NCI-H69 (cell line): ENCODE measurements around the gene SEMA4G.
"Not testable (repeated sequence)": the region's sequence is repeated elsewhere in the genome, so short reads cannot be mapped to it uniquely, and the experiment has no call there.

ENCODE experiments used
- DNase-seq: peaks from one replicate; lab custom pipeline; 2025; lab: John Stamatoyannopoulos, UW

SEMA4G gene

DNA sequence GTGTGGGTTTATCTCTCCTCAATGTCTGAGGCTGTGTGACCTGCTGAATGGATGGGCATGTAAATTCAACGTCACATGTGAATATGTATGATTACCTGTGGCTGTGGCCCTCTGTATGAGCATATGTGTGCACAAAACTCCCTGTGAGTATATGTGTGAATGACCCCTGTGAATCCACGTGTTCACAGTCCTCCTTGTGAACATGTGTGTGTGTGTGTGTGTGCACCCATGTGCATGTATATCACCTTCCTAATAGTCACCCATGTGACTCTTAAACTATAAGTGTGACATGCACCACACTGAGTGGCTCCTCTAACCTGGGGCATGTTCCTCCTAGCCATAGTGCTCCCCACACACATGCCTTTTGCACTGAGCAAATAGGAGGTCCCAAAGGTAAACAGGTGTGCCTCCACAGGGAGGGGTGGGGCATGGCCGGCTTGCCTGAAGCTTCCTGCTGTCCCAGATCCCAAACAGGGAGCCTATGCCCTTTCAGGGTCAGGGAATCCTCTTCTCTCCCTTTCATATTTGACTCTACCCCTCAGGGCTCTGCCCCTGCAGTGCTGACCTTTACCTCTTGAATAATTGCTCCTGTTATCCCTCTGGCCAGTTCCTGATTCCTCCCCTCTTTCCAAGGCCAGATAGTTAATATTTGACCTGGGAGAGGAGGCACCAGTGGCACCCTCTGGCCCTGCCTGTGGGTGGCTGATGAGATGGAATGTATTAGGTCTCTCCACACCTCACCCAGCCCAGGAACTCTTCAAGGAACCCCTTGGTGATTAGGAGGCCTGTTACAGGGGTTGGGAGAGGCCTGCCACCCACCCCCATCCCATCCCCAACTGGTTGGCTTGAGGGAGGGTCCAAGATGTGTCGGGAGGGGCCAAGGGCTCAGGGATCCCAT lies 1.9 kb downstream of the SEMA4G start:
- peak; percentile 2 for DNase-seq

DNA sequence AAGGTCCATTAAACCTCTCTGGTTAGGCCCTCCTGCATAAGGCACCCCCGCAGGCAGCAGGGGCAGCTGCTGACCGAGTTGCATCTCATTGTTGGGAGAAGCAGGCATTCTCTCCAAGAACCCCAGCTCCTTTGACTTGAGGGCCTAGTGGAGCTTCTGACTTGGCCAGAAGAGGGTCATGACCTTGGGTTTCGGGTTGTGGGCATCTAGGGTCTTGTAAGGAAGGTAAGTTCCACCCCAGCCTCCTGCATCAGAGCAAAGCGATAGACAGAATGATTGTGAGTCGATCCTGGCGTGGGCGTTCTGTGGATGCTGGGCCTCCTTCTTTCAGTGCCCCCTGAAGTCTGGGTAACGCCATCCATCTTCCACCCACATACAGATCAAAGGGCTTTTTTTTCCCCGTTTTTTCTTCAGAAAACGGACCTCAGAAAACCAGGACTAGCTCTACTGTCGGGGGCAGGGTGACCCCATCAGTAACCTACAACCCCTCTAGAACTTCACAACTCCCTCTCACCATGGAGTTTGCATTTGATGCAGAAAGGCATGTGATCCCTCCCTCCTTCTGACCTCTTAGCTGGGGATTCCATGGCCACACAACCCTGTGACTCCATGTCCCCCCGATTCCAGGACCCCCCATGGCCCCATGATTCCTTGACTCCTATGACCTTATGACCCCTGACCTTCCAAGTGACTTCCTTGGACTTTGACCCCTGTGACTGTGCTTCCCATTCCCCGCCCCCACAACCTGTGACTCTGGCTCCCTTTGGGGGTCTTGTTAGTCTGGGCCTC lies 3.0 kb downstream of the SEMA4G start:
- no peak for DNase-seq

DNA sequence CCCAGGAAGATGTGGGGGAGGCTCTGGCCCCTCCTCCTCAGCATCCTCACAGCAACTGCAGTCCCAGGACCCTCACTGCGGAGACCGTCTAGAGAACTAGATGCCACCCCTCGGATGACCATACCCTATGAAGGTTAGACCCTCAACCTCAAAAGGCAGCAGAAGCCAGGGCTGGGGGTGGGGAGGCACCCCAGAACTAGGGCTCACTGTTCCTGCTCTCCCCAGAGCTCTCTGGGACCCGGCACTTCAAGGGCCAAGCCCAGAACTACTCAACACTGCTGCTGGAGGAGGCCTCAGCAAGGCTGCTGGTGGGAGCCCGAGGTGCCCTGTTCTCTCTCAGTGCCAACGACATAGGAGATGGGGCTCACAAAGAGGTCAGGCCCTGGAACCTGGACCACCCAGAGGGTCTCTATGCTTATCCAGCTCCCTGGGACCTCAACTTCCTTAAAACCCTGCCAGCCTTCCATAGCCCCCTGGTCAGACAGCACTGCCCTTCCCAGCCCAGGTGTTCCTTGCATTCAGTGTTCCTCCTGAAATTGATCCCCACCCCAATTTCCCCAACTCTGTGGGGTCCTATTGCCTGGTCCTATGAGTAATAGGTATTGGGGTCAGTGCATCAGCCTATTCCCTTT lies 3.7 kb downstream of the SEMA4G start:
- no peak for DNase-seq

DNA sequence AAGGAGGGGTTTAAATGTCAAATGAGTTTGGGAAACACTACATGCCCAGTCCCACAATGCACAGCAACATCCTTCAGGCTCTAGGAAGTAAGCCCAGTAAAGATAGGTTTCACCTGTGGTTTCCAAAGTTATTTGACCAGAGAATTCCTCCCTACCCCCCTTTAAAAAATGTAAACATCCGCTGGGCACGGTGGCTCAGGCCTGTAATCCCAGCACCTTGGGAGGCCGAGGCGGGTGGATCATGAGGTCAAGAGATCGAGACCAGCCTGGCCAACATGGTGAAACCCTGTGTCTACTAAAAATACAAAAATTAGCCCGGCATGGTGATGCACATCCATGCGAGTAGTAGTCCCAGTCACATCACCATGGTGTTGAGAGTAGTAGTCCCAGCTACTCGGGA lies 6.1 kb downstream of the SEMA4G start:
- not testable (repeated sequence) for DNase-seq

DNA sequence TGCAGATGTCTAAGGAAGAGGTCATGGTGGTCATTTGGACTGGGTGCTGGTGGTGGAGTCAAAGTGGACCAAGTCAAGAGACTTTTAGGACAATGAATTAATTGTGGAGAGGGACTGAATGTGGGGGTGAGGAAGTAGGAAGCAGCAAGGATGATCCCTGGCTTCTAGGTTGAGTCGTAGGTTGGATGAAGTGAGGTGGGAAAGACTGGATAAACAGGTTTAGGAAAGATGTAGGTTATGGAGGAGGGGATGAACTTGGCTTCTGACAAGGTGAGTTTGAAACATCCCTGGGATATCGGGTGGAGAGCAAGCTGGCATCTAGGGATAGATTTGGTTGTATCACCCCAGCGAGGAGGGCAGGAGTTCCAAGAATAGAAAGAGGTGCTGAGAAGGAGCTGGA lies 7.6 kb downstream of the SEMA4G start:
- no peak for DNase-seq

DNA sequence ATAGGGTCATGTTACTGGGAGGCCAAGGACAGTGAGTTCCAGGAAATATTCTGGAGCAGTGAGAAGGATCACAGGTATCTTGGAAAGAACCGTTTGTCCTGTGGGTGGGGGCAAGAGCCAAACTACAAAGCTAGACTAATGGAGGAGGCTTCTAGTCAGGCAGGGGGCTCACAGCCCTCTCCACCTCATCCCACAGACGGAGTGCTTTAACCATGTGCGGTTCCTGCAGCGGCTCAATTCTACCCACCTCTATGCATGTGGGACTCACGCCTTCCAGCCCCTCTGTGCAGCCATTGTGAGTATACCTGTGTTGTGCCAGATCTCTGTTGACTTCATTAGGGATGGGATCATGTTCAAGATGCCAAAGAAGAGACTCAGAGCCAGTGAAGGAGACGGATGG lies 8.1 kb downstream of the SEMA4G start:
- no peak for DNase-seq

DNA sequence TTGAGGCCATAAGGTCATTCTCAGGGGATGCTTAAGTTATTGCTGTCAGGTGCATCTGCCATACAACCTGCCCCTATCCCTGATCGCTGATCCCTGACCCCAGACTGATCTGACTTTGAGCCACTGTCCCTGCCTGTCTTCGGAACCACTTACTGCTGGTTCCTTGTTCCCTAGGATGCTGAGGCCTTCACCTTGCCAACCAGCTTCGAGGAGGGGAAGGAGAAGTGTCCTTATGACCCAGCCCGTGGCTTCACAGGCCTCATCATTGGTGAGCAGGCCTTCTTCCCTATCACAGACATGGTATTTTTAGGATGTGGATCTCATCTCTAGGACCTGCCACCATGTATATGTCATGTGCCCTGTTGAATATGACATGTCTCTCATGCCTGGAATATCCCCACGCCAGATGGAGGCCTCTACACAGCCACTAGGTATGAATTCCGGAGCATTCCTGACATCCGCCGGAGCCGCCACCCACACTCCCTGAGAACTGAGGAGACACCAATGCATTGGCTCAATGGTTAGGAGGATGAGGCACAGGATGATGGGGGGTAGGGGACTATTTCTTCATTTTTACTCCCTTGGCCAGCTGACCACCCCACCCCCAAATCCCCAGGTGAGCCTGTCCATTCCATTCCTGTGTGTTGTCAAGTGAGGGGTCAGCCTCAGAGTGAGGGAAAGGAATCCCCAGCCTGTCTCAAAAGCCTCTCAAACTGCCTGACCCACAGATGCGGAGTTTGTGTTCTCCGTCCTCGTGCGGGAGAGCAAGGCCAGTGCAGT lies 9.0 kb downstream of the SEMA4G start:
- DNase-seq = no peak

DNA sequence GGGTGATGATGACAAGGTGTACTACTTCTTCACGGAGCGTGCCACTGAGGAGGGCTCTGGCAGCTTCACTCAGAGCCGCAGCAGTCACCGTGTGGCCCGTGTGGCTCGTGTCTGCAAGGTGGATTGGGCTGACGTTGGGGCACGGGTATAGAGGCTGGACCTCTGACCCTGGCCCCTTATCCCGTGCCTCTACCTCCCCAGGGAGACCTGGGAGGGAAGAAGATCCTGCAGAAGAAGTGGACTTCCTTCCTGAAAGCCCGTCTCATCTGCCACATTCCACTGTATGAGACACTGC lies 9.5 kb downstream of the SEMA4G start:
- no peak for DNase-seq

DNA sequence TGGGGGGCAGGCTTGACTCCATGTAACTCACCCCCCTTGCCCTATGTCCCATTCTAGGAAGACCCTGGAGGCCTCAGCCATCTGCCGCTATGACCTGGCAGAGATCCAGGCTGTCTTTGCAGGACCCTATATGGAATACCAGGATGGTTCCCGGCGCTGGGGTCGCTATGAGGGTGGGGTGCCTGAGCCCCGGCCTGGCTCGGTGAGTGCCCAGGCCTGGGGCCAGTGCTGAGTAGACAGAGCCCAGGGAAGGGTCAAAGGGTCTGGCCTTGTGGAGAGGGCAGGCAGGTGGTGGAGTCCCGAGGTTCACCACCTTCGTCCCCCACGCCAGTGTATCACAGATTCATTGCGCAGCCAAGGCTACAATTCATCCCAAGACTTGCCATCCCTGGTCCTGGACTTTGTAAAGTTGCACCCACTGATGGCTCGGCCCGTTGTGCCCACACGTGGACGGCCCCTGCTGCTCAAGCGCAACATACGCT lies 10.5 kb downstream of the SEMA4G start:
- no peak for DNase-seq

DNA sequence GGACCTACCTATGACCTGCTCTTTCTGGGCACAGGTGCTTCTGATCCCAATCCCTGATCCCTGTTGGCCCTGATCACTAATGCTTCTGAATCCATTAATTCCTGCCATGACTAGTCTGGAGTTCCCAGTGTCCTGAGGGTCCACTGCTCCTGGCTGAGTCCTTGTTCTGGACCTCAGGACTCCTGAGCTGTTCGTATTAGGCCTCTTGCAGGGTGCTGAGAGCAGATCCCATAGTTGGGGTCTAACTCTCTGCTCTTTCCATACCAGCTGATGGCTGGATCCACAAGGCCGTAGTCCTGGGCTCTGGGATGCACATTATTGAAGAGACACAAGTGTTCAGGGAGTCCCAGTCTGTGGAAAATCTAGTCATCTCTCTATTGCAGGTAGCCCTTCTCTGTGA lies 11.0 kb downstream of the SEMA4G start:
- DNase-seq = no peak

DNA sequence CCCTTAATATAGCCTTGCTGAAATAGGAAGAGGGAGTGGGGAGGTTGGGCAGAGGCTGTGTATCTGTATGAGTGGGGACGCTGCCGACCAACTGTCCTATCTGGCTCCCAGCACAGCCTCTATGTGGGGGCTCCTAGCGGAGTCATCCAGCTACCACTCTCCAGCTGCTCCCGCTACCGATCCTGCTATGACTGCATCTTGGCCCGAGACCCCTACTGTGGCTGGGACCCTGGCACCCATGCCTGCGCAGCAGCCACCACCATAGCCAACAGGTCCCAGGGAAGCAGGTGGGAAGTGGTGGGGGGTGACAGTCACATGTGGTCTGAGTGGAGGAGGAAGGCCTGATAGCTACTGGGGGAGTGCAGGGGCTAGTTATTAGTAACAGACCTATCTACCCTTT lies 11.4 kb downstream of the SEMA4G start:
- no peak for DNase-seq

DNA sequence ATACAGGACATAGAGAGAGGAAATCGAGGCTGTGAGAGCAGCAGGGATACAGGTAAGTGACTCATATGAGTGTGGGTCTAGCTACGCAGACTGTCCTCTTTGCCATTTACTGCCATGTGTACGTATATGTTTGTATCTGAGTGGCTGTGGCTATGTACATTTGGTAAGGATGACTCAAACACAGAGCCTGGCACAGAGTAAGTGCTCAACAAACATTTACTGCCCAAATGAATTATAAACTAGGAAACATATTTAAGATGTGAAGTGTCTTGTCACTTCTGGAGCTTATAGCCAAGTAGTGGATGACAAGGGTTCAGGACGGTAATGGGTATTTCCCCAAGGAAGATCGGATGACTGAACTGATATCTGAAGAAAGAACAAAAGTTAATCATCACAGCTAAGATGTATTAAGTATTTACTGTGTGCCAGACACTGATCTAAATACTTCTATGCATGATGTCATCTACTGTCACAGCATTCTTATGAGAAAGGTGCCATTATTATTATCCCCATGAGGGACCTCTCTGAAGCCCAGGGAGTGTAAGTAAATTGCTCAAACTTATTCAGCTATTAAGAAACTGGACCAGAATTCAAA lies 12.0 kb downstream of the SEMA4G start:
- no peak for DNase-seq

DNA sequence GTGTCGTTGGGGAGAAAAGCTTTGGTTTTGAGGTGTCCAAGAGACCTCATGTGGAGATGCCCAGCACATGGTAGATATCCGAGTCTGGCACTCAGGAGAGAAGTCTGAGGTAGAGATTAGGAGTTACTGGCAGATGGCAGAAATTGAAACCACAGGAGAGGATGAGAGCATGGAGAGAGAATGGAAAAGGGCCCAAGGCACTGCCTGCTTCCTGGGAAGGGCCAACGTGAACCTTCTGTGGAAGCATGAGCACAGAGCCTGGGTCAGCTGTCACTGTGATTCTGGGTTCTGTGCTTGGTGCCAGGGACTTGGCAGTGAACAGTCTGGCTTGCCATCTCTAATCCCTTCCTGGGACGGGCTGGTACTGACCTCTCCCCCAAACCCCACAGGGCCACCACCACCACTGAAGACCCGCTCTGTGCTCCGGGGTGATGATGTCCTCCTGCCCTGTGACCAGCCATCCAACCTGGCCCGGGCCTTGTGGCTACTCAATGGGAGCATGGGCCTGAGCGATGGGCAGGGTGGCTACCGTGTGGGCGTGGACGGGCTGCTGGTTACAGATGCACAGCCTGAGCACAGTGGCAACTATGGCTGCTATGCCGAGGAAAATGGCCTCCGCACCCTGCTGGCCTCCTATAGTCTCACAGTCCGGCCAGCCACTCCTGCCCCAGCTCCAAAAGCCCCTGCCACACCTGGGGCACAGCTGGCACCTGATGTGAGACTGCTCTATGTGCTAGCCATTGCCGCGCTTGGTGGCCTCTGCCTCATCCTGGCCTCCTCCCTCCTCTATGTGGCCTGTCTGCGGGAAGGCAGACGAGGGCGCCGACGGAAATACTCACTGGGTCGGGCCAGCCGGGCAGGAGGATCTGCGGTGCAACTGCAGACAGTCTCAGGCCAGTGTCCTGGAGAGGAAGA lies 13.9 kb downstream of the SEMA4G start:
- DNase-seq = no peak

DNA sequence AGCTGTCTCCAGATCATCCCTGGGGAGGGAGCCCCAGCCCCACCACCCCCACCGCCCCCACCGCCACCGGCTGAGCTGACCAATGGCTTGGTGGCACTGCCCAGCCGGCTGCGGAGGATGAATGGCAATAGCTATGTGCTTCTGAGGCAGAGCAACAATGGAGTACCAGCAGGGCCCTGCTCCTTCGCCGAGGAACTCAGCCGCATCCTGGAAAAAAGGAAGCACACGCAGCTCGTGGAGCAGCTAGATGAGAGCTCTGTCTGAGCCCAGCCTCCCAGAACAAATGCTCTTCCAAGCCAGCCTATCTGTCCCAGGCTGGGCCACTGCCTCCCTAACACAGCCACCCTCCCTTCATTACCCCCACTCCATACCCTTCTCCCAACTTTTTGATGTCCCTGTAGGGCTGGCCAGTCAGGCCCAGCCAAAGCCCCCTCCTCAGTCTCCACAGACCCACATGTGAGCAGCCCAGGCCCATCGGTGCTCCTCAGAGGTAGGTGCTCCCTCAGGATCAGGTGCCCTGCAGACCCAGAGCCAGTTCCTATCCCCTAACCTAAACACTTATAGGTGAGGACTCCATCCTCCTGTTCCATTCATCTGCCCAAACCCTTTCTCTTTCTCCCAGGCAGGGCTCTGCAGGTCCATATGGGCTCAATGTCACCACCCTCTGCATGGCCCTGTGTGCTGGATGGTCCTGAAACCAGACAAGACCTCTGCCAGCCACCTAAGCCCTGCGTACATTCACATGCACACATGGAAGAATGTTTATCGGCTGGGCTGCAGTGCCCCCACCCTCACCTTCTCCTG lies 14.8 kb downstream of the SEMA4G start:
- no peak for DNase-seq

DNA sequence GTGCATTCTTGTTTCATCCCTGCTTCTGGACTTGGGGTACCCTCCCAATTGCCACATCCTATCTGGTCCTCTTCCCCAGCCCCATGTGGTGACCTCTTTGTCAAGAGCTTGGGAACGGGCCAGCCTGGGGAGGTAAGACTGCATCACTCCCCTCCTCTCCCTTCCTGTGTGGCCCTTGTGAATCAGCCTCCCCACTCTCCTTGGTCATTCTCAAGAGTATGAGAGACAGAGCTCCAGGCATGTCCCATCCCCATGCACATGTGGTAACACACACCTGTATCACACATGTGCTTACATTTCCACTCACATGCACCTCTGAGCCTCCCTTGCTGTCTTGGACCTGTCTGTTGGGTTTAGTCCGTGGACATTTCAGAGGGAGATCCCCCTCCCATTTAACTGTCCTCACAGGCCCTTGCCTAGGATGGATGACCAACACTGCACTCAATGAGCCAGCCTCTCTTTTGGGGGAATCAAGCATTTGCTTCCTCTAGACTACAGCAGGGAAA lies 15.4 kb downstream of the SEMA4G start:
- no peak for DNase-seq

DNA sequence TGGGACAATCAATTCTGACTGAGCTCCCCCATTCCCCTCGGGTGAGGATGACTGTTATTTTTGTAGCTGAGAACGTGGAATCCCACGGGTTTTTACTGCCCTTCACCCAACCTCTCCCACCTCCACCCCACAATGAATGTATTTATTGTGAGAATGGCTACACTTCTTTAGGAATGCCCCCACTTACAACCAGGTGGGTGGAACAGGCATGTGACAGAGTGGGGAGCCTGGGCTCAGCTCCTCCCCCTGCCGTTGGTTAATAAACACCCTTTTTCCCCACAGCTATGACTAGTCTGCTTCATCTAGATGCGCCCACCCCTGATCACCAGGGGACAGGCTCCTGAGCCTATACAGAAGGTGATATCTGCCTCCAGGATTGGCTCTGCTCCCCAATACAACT lies 16.0 kb downstream of the SEMA4G start:
- DNase-seq = no peak

DNA sequence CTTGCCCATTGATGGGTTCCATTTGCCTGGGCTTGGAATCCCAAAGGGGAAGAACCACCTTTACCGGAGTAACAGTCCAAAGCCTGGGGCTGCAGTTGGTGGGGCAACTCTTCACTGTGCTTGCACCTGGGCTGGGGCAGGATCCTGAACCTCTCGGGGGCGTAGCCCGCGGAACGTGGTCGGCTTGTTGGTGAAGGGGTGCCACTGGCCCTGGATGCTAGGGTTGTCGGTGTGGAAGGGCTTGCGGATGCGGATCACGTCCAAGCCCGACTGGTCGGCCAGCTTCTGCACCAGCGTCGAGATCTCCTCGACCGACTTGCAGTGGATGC lies 17.3 kb downstream of the SEMA4G start:
- no peak for DNase-seq

DNA sequence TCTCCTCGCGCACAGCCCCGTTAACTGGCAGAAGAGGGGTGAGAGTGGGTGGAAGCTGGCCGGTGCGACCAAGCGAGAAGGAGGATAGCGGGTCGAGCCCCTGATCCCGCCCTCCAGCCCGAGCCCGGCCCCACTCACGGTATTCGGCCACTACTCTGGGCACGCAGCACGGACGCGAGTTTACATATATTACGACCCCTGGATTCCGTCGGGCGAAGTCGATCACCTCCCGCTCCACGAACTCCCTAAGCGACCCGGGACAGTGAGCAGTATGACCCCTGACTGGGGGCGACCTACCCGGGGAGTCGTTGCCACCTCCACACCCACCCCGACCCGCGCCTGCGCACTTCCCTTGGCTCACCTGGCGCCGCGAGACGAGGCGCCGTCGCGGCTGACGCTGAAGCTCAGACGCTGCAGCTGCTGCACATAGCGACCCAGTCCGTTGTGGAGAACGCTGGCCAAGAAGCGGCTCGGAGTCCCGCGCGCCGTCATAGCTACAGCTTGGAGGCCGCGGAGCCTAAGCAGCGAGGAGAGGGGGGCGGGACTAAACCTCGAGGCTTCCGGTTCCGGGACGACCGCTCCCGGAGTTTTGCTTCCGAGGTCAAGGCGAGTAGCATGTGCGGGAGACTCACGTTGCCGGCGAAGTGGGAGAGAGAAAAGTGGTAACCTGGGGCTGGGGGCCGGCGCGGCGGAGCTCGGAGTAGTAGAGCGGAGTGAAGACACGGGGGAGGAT lies 17.8 kb downstream of the SEMA4G start, which contains the start of the genes MRPL43 and TWNK:
Gene MRPL43, minus strand, starts transcription at position 546 of the 733 bp plus-strand sequence. Its CDS starts 54 bp downstream, at position 492.
Gene TWNK, plus strand, starts transcription at position 592 of the 733 bp plus-strand sequence. CDS start 668 bp downstream, outside the sequence.
- DNase-seq = peak; percentile 79

DNA sequence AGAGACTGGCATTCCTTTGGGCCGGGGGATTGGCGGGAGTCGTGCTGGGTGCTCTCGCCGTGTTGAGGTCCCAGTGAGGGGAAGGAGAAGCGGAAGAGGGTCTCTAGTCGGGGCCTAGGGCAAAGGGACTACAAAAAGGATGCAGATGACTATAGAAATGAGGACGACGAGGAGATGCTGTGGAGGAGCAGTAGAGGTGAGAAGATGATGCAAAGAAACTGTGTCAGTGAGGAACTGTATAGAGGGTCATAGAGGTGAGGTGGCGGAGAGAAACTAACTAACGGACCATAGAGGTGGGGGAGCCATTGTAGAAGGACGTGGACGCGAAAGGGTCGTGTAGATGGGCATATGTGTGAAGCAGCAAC lies 18.4 kb downstream of the SEMA4G start:
- DNase-seq = no peak
